Astrocyte (in vitro differentiated cells and primary cell): ENCODE results near the gene FSTL4. TPM values are rescaled to one million over a fixed set of nuclear protein-coding genes. Genes with fewer than 3 reads are reported as not detected.

Experiments
- DNase-seq: peaks from one replicate; pipeline ENCODE4 v3.0.0-alpha.2; 2010; ENCODE audit warnings: low read depth
- FAIRE-seq: peaks from 2 replicates; lab custom pipeline; 2011; peaks lifted over from hg19 to GRCh38; lab: Jason Lieb, UNC
- H2AFZ ChIP-seq: 2 replicates; pipeline ENCODE4 v1.6.0; 2012; ENCODE audit warnings: low read depth, low read length, inconsistent platforms
- H3K27ac ChIP-seq: 2 replicates; pipeline ENCODE4 v1.5.1; 2011; ENCODE audit warnings: low read depth, low read length, inconsistent platforms
- H3K27me3 ChIP-seq: 2 replicates; pipeline ENCODE4 v1.6.0; 2011; ENCODE audit warnings: low read length, inconsistent platforms; ENCODE audit not compliant: insufficient read depth
- H3K36me3 ChIP-seq: 2 replicates; pipeline ENCODE4 v1.5.1; 2011; ENCODE audit warnings: low read length, inconsistent platforms; ENCODE audit not compliant: insufficient read depth
- H3K4me1 ChIP-seq: 2 replicates; pipeline ENCODE4 v1.5.1; 2011; ENCODE audit warnings: low read length, inconsistent platforms; ENCODE audit not compliant: insufficient read depth
- H3K4me2 ChIP-seq: 2 replicates; pipeline ENCODE4 v1.6.0; 2012; ENCODE audit warnings: low read length, inconsistent platforms
- H3K4me3 ChIP-seq: 2 replicates; pipeline ENCODE4 v1.5.1; 2011; ENCODE audit warnings: low read depth, mild to moderate bottlenecking, low read length, inconsistent platforms; ENCODE audit not compliant: insufficient read depth
- H3K79me2 ChIP-seq: 2 replicates; pipeline ENCODE4 v1.6.0; 2012; ENCODE audit warnings: mild to moderate bottlenecking, low read length, inconsistent platforms; ENCODE audit not compliant: insufficient read depth
- H3K9ac ChIP-seq: 2 replicates; pipeline ENCODE4 v1.6.0; 2012; ENCODE audit warnings: mild to moderate bottlenecking, low read length, inconsistent platforms
- H3K9me3 ChIP-seq: 2 replicates; pipeline ENCODE4 v1.5.1; 2012; ENCODE audit warnings: low read depth, mild to moderate bottlenecking, low read length, inconsistent platforms; ENCODE audit not compliant: insufficient read depth
- H4K20me1 ChIP-seq: 2 replicates; pipeline ENCODE4 v1.6.0; 2012; ENCODE audit warnings: low read length, inconsistent platforms; ENCODE audit not compliant: insufficient read depth
- H3K27ac Mint-ChIP-seq: one replicate; pipeline ENCODE4 v1.8.0; 2021; ENCODE audit warnings: mild to moderate bottlenecking, mixed read lengths; ENCODE audit not compliant: unreplicated experiment
- H3K27me3 Mint-ChIP-seq: one replicate; pipeline ENCODE4 v1.8.0; 2021; ENCODE audit warnings: low read depth, mixed read lengths; ENCODE audit not compliant: unreplicated experiment
- H3K36me3 Mint-ChIP-seq: one replicate; pipeline ENCODE4 v1.8.0; 2021; ENCODE audit warnings: low read depth, mixed read lengths; ENCODE audit not compliant: unreplicated experiment
- H3K4me1 Mint-ChIP-seq: one replicate; pipeline ENCODE4 v1.8.0; 2021; ENCODE audit warnings: low read depth, mixed read lengths; ENCODE audit not compliant: unreplicated experiment
- H3K4me3 Mint-ChIP-seq: one replicate; pipeline ENCODE4 v1.8.0; 2021; ENCODE audit warnings: mild to moderate bottlenecking, moderate library complexity, mixed read lengths; ENCODE audit not compliant: unreplicated experiment
- H3K9me3 Mint-ChIP-seq: one replicate; pipeline ENCODE4 v1.8.0; 2021; ENCODE audit warnings: mild to moderate bottlenecking, mixed read lengths; ENCODE audit not compliant: unreplicated experiment
- CTCF ChIP-seq: IDR thresholded peaks from 2 replicates; pipeline ENCODE4 v1.5.1; 2011; ENCODE audit warnings: low read depth, mild to moderate bottlenecking, inconsistent platforms, low read length, moderate library complexity; ENCODE audit not compliant: insufficient read depth
- EZH2 ChIP-seq: IDR thresholded peaks from 2 replicates; pipeline ENCODE4 v1.6.1; 2012; ENCODE audit warnings: mild to moderate bottlenecking, low read length, inconsistent platforms; ENCODE audit not compliant: insufficient read depth
- total RNA-seq: library from RNA; stranded (reverse); gene quantifications from 2 replicates; pipeline ENCODE4 v1.2.1, GENCODE V29; 2021

The FSTL4 gene
- total RNA-seq, 1 donor from 2014 or later, result not detected

- Histone ChIP-seq H3K9ac (no peak overlapping the region), H3K27me3 (peaks cover 4% of the 10 kb centered on the region), H3K9me3 (no peaks in the 10 kb centered on the region), H3K27ac (no peak overlapping the region), H3K4me2 (no peak overlapping the region), H2AFZ (no peak overlapping the region), H3K4me1 (no peaks in the 10 kb centered on the region), H3K4me3 (no peak overlapping the region), H3K79me2 (no peaks in the 10 kb centered on the region), H3K36me3 (no peaks in the 10 kb centered on the region), H4K20me1 (no peaks in the 10 kb centered on the region)
- Mint-ChIP-seq H3K27me3 (peaks cover 37% of the 10 kb centered on the region), H3K9me3 (no peaks in the 10 kb centered on the region), H3K36me3 (no peaks in the 10 kb centered on the region), H3K27ac (no peak overlapping the region), H3K4me1 (peaks cover 4% of the 10 kb centered on the region), H3K4me3 (no peak overlapping the region)
- TF ChIP-seq EZH2, result no peak
- TF ChIP-seq CTCF, result no peak
- no peak for FAIRE-seq
- DNase-seq, result no peak
Observed at GRCh38 chr5:133316346-133317343, 295.7 kb downstream of the FSTL4 start.

GRCh38 chr5:133314086-133314485, 298.3 kb downstream of the FSTL4 start:
- Histone ChIP-seq H3K79me2 (no peaks in the 10 kb centered on the region), H4K20me1 (no peaks in the 10 kb centered on the region), H3K4me3 (no peak overlapping the region), H3K4me2 (no peak overlapping the region), H3K27me3 (peaks cover 7% of the 10 kb centered on the region), H3K4me1 (no peaks in the 10 kb centered on the region), H3K36me3 (no peaks in the 10 kb centered on the region), H3K9ac (no peak overlapping the region), H3K27ac (no peak overlapping the region), H2AFZ (no peak overlapping the region), H3K9me3 (no peaks in the 10 kb centered on the region)
- Mint-ChIP-seq H3K4me3 (no peak overlapping the region), H3K27me3 (peaks cover 46% of the 10 kb centered on the region), H3K4me1 (no peaks in the 10 kb centered on the region), H3K9me3 (no peaks in the 10 kb centered on the region), H3K27ac (no peak overlapping the region), H3K36me3 (no peaks in the 10 kb centered on the region)
- FAIRE-seq (no peak), DNase-seq (no peak)
- no peak for TF ChIP-seq CTCF

- H3K27ac ChIP-seq, result no peak overlapping the region
- H3K9ac ChIP-seq, result no peak overlapping the region
- Mint-ChIP-seq H3K4me1 (no peaks in the 10 kb centered on the region), H3K27ac (no peak overlapping the region), H3K4me3 (no peak overlapping the region), H3K36me3 (no peaks in the 10 kb centered on the region), H3K27me3 (peaks cover 33% of the 10 kb centered on the region), H3K9me3 (peaks cover 1% of the 10 kb centered on the region)
- H3K79me2 ChIP-seq, result no peaks in the 10 kb centered on the region
- TF ChIP-seq CTCF (no peak), EZH2 (no peak)
- H3K36me3 ChIP-seq, result no peaks in the 10 kb centered on the region
- no peak overlapping the region for H2AFZ ChIP-seq
- no peaks in the 10 kb centered on the region for H3K9me3 ChIP-seq
- no peak overlapping the region for H3K4me3 ChIP-seq
- H4K20me1 ChIP-seq, result no peaks in the 10 kb centered on the region
- peaks cover 13% of the 10 kb centered on the region for H3K27me3 ChIP-seq
- no peaks in the 10 kb centered on the region for H3K4me1 ChIP-seq
- H3K4me2 ChIP-seq, result no peak overlapping the region
- no peak for DNase-seq
- FAIRE-seq, result no peak
Observed at GRCh38 chr5:133311176-133311575, 301.2 kb downstream of the FSTL4 start.
